Pancreas (tissue), 10 donors: Measurements from ENCODE around the gene ZFYVE28. TPM values are rescaled to one million over a fixed set of nuclear protein-coding genes. Genes with fewer than 3 reads are reported as not detected.

Experiments
- ATAC-seq, 4 donors: fragments of 200-7000 bp; cut with Tn5 transposase; one replicate each; pipeline versions ENCODE4 v1.8.0 to v1.9.1; 2020; ENCODE audit warnings: mild to moderate bottlenecking in 4 of 4, moderate library complexity in 4 of 4
- DNase-seq, 6 donors: peaks; one replicate each; pipeline ENCODE4 v3.0.0-alpha.2; 2020
- FAIRE-seq: peaks from 2 replicates; lab custom pipeline; 2012; peaks lifted over from hg19 to GRCh38; lab: Jason Lieb, UNC
- H3K27ac ChIP-seq, 4 donors: fragments of 200-600 bp; sonication (generic); 1 replicate in 3 of 4; 2 replicates in 1 of 4; pipeline versions ENCODE4 v1.5.0 to v1.8.0; 2020
- H3K27me3 ChIP-seq, 4 donors: fragments of 200-600 bp; one replicate each; pipeline ENCODE4 v1.8.0; 2021
- H3K36me3 ChIP-seq, 3 donors: fragments of 200-600 bp; sonication (generic) in 1 of 3; one replicate each; pipeline versions ENCODE4 v1.5.0 to v1.8.0; 2020 to 2021
- H3K4me1 ChIP-seq, 3 donors: fragments of 200-600 bp; one replicate each; pipeline ENCODE4 v1.8.0; 2021
- H3K4me3 ChIP-seq, 4 donors: fragments of 200-600 bp; sonication (generic) in 2 of 4; one replicate each; pipeline versions ENCODE4 v1.5.0 to v1.8.0; 2020 to 2021
- H3K9me3 ChIP-seq, 4 donors: fragments of 200-600 bp; one replicate each; pipeline ENCODE4 v1.8.0; 2021
- CTCF ChIP-seq, 4 donors: fragments of 200-600 bp; sonication (generic) in 3 of 4; IDR thresholded peaks; one replicate each; pipeline versions ENCODE4 v1.5.0 to v1.8.0; 2021; ENCODE audit warnings: antibody characterized with exemption in 4 of 4
- WGBS, 2 donors: extraction: QIAGEN DNeasy Blood & Tissue Kit; methylation state at CpG; one replicate each; pipeline ENCODE4 v1.1.7; 2013; 5-methylcytosine and 5-hydroxymethylcytosine counted together
- intact Hi-C, 3 donors: fragments of 100-400 bp; cut with DNase I; formaldehyde crosslinking; loops; one replicate each; pipeline versions ENCODE4 v1.11.1 to v1.14.2; 2022
- polyA plus RNA-seq, 2 donors: library from polyadenylated mRNA; stranded (reverse); fragments of 200-250 nt; gene quantifications; one replicate each; pipeline ENCODE4 v1.2.3, GENCODE V29; 2013
- total RNA-seq, 6 donors: library from RNA; stranded (reverse); fragmentation: NEBNext Ultra II Directional in 4 of 6; extraction: Animal tissue kit (Norgen Biotek cat#: 25700) in 4 of 6; gene quantifications; one replicate each; pipeline versions ENCODE4 v1.2.1 to v1.2.4, GENCODE V29; 2021 to 2023
- donor health status: healthy with polysubstance abuse.
- donor health status: DM: no; HTN: no; CAD: no; lungs with moderate emphysema.
- donor health status: DM: no; HTN: no; CAD: no.
- donor health status: control.
- donor health status: control.
- donor health status: Bipolar disorder and iron deficiency.
- donor health status: DM: yes; HTN: yes; CAD: no.
- donor health status: DM: no; HTN: no; CAD: no.
- donor health status: DM: no; HTN: no; CAD: no.
- donor health status: DM: yes; HTN: yes; CAD: no.

Gene ZFYVE28
- total and polyA plus RNA-seq, 8 donors = 3.8 to 13.4 (median 6.0) TPM

DNA sequence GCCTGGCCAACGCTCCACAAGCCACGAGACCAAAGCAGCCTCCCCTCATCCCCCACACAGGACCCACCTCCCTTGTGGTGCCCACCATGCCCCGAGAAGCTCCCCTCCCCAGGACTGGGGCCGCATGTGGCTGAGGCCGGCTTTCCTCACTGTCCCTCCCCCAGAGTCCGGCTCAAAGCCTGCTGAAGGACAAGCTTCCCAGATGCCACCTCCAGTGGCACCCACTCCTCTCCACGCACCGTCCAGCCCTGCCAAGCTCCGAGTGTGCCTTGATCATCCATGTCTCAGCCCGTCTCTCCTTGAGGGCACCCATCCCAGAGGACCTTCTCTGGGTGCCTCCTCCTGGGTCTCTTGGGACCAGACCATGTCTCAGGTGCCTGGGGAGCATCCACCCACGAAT, 97.7 kb downstream of the ZFYVE28 start:
- Histone ChIP-seq H3K4me3 (no peak overlapping the region), H3K27me3 (no peaks in the 10 kb centered on the region), H3K27ac (no peak overlapping the region), H3K36me3 (no peaks in the 10 kb centered on the region), H3K9me3 (no peaks in the 10 kb centered on the region), H3K4me1 (no peaks in the 10 kb centered on the region)
- no peak for TF ChIP-seq CTCF (IDR thresholded peaks at IDR 0.05)
- peak in 1 of 6 donors; percentile 6 for DNase-seq
- ATAC-seq = no peak
- intact Hi-C loops = no loop called here
- no peak for FAIRE-seq
- WGBS, 2 donors = 78 to 81% methylated on average over 11 of the region's 11 CpGs

- FAIRE-seq (no peak), ATAC-seq (no peak), DNase-seq (no peak)
- Histone ChIP-seq H3K36me3 (no peaks in the 10 kb centered on the region), H3K9me3 (no peaks in the 10 kb centered on the region), H3K4me3 (no peak overlapping the region), H3K27ac (no peak overlapping the region), H3K27me3 (no peaks in the 10 kb centered on the region), H3K4me1 (no peaks in the 10 kb centered on the region)
- intact Hi-C loops = no loop called here
- no peak for TF ChIP-seq CTCF (IDR thresholded peaks at IDR 0.05)
- WGBS, 2 donors = 92 to 94% methylated on average over 18 of the region's 18 CpGs
Measured at GRCh38 chr4:2320152-2320551, 98.3 kb downstream of the ZFYVE28 start.

DNA sequence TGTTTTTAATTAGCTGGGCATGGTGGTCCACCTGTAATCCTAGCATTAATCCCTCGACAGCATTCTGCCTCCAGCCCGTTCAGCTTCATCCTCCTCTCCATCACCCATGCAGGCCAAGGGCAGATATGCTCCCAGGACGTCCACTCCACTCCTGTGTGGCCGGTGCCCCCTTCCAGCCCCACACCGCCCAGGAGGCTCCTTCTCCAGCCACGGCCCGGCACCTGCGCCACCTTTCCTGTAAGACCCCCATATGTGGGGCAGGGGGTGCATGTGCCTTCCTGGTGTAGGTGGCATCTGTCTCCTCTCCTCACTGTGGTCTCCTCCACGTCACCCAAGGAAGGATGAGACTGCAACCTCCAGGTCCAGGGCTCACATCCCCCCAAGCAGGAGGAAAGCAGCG, 99.6 kb downstream of the ZFYVE28 start:
- Histone ChIP-seq H3K36me3 (no peaks in the 10 kb centered on the region), H3K27ac (no peak overlapping the region), H3K4me1 (no peaks in the 10 kb centered on the region), H3K4me3 (no peak overlapping the region), H3K9me3 (no peaks in the 10 kb centered on the region), H3K27me3 (no peaks in the 10 kb centered on the region)
- DNase-seq (no peak), ATAC-seq (no peak), FAIRE-seq (no peak)
- TF ChIP-seq CTCF (IDR thresholded peaks at IDR 0.05) = no peak
- intact Hi-C loops = no loop called here
- WGBS, 2 donors = 93% methylated on average over 10 of the region's 10 CpGs

GRCh38 chr4:2318476-2318875, 100.0 kb downstream of the ZFYVE28 start:
- intact Hi-C loops = no loop called here
- ATAC-seq = no peak
- no peaks in the 10 kb centered on the region for H3K27me3 ChIP-seq
- TF ChIP-seq CTCF (IDR thresholded peaks at IDR 0.05) = no peak
- H3K9me3 ChIP-seq = no peaks in the 10 kb centered on the region
- DNase-seq = peak in 2 of 6 donors; percentile 4 to 12
- H3K36me3 ChIP-seq = no peaks in the 10 kb centered on the region
- H3K4me1 ChIP-seq = no peaks in the 10 kb centered on the region
- no peak for FAIRE-seq
- 92 to 98% methylated on average over 12 of the region's 12 CpGs for WGBS, 2 donors
- H3K27ac ChIP-seq = no peak overlapping the region
- H3K4me3 ChIP-seq = no peak overlapping the region

DNA sequence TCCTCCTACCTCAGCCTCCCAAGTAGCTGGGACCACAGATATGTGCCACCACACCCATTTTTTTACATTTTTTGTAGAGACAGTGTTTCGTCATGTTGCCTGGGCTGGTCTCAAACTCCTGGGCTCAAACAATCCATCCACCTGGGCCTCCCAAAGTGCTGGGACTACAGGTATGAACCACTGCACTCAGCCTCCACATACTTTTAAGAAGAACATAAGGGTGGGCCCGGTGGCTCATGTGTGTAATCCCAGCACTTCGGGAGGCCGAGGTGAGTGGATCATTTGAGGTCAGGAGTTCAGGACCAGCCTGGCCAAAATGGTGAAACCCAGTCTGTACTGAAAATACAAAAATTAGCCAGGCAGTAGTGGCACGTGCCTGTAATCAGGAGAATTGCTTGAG, 105.1 kb downstream of the ZFYVE28 start:
- no peak overlapping the region for H3K27ac ChIP-seq
- TF ChIP-seq CTCF (IDR thresholded peaks at IDR 0.05) = no peak
- no peaks in the 10 kb centered on the region for H3K9me3 ChIP-seq
- ATAC-seq = no peak
- no peak overlapping the region for H3K4me3 ChIP-seq
- H3K4me1 ChIP-seq = no peaks in the 10 kb centered on the region
- 82 to 85% methylated on average over 5 of the region's 5 CpGs for WGBS, 2 donors
- DNase-seq = no peak
- FAIRE-seq = no peak
- no peaks in the 10 kb centered on the region for H3K36me3 ChIP-seq
- H3K27me3 ChIP-seq = no peaks in the 10 kb centered on the region
- intact Hi-C loops = no loop called here
